SK-N-SH (cell line): ENCODE results near the gene MPHOSPH9.

Experiments used
- EZH2phosphoT487 ChIP-seq: fragments of 200-600 bp; sonication (generic); IDR thresholded peaks from 2 replicates; pipeline ENCODE4 v1.6.1; 2017; ENCODE audit warnings: low read depth, mixed run types, mild to moderate bottlenecking, antibody characterized with exemption, moderate library complexity, borderline replicate concordance
- JUND ChIP-seq: IDR thresholded peaks from 2 replicates; pipeline ENCODE4 v1.4.0; 2012
- POLR2AphosphoS5 ChIP-seq: IDR thresholded peaks from 2 replicates; pipeline ENCODE4 v1.6.1; 2012; ENCODE audit warnings: low read depth, low read length
- SMC3 ChIP-seq: IDR thresholded peaks from 2 replicates; pipeline ENCODE4 v1.6.1; 2012; ENCODE audit warnings: low read depth, low read length, improper control_type of control experiment
- TAF1 ChIP-seq: IDR thresholded peaks from 2 replicates; pipeline ENCODE4 v1.6.1; 2012; ENCODE audit warnings: low read depth, mild to moderate bottlenecking, low read length, moderate library complexity, borderline replicate concordance
- TF ChIP-seq, protein P1 (sequence below): fragments of 200-600 bp; sonication (generic); IDR thresholded peaks from 2 replicates; pipeline ENCODE4 v1.6.1; 2017; ENCODE audit warnings: antibody characterized with exemption, mild to moderate bottlenecking, moderate library complexity
- TF ChIP-seq, protein P2 (sequence below): fragments of 150-350 bp; IDR thresholded peaks from 2 replicates; pipeline ENCODE4 v1.6.1; 2017; ENCODE audit warnings: antibody characterized with exemption, low read length, low read depth, borderline replicate concordance
- TF ChIP-seq, protein P3 (sequence below): IDR thresholded peaks from 2 replicates; pipeline ENCODE4 v1.6.1; 2012; ENCODE audit warnings: mild to moderate bottlenecking, low read depth, low read length, moderate library complexity
- TF ChIP-seq, protein P4 (sequence below): IDR thresholded peaks from 2 replicates; pipeline ENCODE4 v1.4.0; 2012; ENCODE audit warnings: low read depth

DNA sequence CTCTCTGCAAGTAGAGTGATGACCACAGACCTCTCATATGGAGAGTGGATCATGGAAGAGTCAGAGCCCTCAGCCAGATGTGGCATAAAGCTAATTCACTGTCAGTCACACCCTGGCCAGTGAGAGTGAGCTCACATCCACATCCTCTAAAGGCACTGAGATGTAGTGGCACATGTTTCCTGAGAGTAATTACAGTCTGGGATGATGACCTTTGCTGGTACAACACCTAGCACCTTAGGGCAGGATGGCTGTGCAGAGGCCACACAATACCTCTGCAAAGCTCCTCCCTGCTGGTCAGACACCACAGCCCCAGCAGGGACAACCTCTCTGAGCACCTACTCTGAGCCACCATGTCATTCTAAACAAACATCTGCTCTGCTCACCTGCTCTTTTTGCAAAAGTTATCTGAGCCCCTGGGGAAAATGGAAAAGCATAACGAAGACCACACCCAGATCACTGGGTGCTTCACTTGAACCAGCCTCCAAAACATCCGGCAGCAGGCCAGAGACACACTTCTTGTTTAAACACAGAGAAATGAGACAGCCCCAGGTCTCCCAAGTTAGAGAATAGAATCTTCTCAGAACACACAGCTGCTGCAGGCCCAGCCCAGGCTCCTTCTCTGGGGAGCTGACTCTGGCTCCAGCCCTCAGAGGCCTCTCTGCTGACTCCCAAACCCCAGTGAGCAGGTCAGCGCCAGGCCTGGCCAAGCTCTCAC lies 112.3 kb downstream of the MPHOSPH9 start:
- TF ChIP-seq, protein P1, sequence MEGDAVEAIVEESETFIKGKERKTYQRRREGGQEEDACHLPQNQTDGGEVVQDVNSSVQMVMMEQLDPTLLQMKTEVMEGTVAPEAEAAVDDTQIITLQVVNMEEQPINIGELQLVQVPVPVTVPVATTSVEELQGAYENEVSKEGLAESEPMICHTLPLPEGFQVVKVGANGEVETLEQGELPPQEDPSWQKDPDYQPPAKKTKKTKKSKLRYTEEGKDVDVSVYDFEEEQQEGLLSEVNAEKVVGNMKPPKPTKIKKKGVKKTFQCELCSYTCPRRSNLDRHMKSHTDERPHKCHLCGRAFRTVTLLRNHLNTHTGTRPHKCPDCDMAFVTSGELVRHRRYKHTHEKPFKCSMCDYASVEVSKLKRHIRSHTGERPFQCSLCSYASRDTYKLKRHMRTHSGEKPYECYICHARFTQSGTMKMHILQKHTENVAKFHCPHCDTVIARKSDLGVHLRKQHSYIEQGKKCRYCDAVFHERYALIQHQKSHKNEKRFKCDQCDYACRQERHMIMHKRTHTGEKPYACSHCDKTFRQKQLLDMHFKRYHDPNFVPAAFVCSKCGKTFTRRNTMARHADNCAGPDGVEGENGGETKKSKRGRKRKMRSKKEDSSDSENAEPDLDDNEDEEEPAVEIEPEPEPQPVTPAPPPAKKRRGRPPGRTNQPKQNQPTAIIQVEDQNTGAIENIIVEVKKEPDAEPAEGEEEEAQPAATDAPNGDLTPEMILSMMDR, result no peak
- no peak for TF ChIP-seq TAF1
- TF ChIP-seq POLR2AphosphoS5, result no peak
- TF ChIP-seq, protein P2, sequence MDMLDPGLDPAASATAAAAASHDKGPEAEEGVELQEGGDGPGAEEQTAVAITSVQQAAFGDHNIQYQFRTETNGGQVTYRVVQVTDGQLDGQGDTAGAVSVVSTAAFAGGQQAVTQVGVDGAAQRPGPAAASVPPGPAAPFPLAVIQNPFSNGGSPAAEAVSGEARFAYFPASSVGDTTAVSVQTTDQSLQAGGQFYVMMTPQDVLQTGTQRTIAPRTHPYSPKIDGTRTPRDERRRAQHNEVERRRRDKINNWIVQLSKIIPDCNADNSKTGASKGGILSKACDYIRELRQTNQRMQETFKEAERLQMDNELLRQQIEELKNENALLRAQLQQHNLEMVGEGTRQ, result no peak
- TF ChIP-seq, protein P3, sequence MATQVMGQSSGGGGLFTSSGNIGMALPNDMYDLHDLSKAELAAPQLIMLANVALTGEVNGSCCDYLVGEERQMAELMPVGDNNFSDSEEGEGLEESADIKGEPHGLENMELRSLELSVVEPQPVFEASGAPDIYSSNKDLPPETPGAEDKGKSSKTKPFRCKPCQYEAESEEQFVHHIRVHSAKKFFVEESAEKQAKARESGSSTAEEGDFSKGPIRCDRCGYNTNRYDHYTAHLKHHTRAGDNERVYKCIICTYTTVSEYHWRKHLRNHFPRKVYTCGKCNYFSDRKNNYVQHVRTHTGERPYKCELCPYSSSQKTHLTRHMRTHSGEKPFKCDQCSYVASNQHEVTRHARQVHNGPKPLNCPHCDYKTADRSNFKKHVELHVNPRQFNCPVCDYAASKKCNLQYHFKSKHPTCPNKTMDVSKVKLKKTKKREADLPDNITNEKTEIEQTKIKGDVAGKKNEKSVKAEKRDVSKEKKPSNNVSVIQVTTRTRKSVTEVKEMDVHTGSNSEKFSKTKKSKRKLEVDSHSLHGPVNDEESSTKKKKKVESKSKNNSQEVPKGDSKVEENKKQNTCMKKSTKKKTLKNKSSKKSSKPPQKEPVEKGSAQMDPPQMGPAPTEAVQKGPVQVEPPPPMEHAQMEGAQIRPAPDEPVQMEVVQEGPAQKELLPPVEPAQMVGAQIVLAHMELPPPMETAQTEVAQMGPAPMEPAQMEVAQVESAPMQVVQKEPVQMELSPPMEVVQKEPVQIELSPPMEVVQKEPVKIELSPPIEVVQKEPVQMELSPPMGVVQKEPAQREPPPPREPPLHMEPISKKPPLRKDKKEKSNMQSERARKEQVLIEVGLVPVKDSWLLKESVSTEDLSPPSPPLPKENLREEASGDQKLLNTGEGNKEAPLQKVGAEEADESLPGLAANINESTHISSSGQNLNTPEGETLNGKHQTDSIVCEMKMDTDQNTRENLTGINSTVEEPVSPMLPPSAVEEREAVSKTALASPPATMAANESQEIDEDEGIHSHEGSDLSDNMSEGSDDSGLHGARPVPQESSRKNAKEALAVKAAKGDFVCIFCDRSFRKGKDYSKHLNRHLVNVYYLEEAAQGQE, result no peak
- TF ChIP-seq JUND, result no peak
- TF ChIP-seq SMC3, result no peak
- no peak for TF ChIP-seq EZH2phosphoT487
- TF ChIP-seq, protein P4, sequence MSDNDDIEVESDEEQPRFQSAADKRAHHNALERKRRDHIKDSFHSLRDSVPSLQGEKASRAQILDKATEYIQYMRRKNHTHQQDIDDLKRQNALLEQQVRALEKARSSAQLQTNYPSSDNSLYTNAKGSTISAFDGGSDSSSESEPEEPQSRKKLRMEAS, result no peak
